IMR-90 (cell line): ENCODE measurements around the gene SH3BP5. TPM values are rescaled to one million over a fixed set of nuclear protein-coding genes. Genes with fewer than 3 reads are reported as not detected.

Experiments used
- ATAC-seq: fragments of 200-7000 bp; cut with Tn5 transposase; 2 replicates; pipeline ENCODE4 v1.9.1; 2020; ENCODE audit warnings: low read depth, mild to moderate bottlenecking, moderate library complexity
- BruUV-seq: library from RNA; stranded (reverse); fragments of 400-500 nt; replicated peaks from 2 replicates; lab custom pipeline; 2021; lab: Mats Ljungman, UMichigan
- CTCF ChIA-PET: fragments of 300-600 bp; formaldehyde crosslinking; extraction: SDS; loops from one replicate; lab custom pipeline; 2021; ENCODE audit warnings: antibody characterized with exemption; lab: Yijun Ruan, JAX
- POLR2A ChIA-PET: fragments of 300-600 bp; sonication (Branson Sonifier 250); formaldehyde crosslinking; loops from one replicate; lab custom pipeline; 2022; ENCODE audit warnings: antibody characterized with exemption; ENCODE audit not compliant: unreplicated experiment; lab: Charles Lee
- DNase-seq: peaks from one replicate; pipeline ENCODE4 v3.0.0; 2013
- H2AFZ ChIP-seq: replicated peaks from 2 replicates; pipeline ENCODE3; 2013; ENCODE audit warnings: low read length, mild to moderate bottlenecking; ENCODE audit not compliant: poor library complexity
- H2AK5ac ChIP-seq: 2 replicates; pipeline ENCODE4 v1.6.1; 2013; ENCODE audit warnings: low read depth, low read length, inconsistent platforms
- H2AK9ac ChIP-seq: replicated peaks from 2 replicates; pipeline ENCODE3; 2013; ENCODE audit warnings: mild to moderate bottlenecking, low read depth, low read length, moderate library complexity; ENCODE audit not compliant: poor library complexity
- H2BK120ac ChIP-seq: 2 replicates; pipeline ENCODE4 v1.6.1; 2013; ENCODE audit warnings: low read depth, low read length, inconsistent platforms
- H2BK15ac ChIP-seq: 3 replicates; pipeline ENCODE4 v1.6.1; 2013; ENCODE audit warnings: low read depth, low read length, inconsistent platforms
- H2BK20ac ChIP-seq: 2 replicates; pipeline ENCODE4 v1.6.1; 2013; ENCODE audit warnings: low read depth, mild to moderate bottlenecking, inconsistent platforms, low read length, moderate library complexity
- H2BK5ac ChIP-seq: 2 replicates; pipeline ENCODE4 v1.6.1; 2013; ENCODE audit warnings: mild to moderate bottlenecking, low read depth, low read length, inconsistent platforms; ENCODE audit not compliant: poor library complexity, severe bottlenecking
- H3K14ac ChIP-seq: replicated peaks from 2 replicates; pipeline ENCODE4 v1.6.1; 2013; ENCODE audit warnings: low read depth, low read length, inconsistent platforms
- H3K18ac ChIP-seq: 2 replicates; pipeline ENCODE4 v1.6.1; 2013; ENCODE audit warnings: low read depth, low read length, control low read depth
- H3K23ac ChIP-seq: 2 replicates; pipeline ENCODE4 v1.6.1; 2013; ENCODE audit warnings: low read depth, low read length, inconsistent platforms
- H3K27ac ChIP-seq: 2 replicates; pipeline ENCODE4 v1.5.1; 2013; ENCODE audit warnings: mild to moderate bottlenecking, control low read depth, low read length; ENCODE audit not compliant: insufficient read depth
- H3K27me3 ChIP-seq: 2 replicates; pipeline ENCODE4 v1.6.1; 2013; ENCODE audit warnings: low read length; ENCODE audit not compliant: control insufficient read depth, insufficient read depth
- H3K36me3 ChIP-seq: 2 replicates; pipeline ENCODE4 v1.6.1; 2013; ENCODE audit warnings: low read length, mixed read lengths; ENCODE audit not compliant: control insufficient read depth, insufficient read depth
- H3K4ac ChIP-seq: 2 replicates; pipeline ENCODE4 v1.6.1; 2013; ENCODE audit warnings: low read depth, low read length, inconsistent platforms
- H3K4me1 ChIP-seq: 2 replicates; pipeline ENCODE4 v1.6.1; 2013; ENCODE audit warnings: low read length, mixed read lengths; ENCODE audit not compliant: control insufficient read depth, insufficient read depth
- H3K4me2 ChIP-seq: 2 replicates; pipeline ENCODE4 v1.6.1; 2013; ENCODE audit warnings: low read depth, mild to moderate bottlenecking, control low read depth, low read length, moderate library complexity
- H3K4me3 ChIP-seq: 2 replicates; pipeline ENCODE4 v1.5.1; 2013; ENCODE audit warnings: low read depth, mild to moderate bottlenecking, control low read depth, low read length, moderate library complexity; ENCODE audit not compliant: insufficient read depth
- H3K56ac ChIP-seq: 2 replicates; pipeline ENCODE4 v1.6.1; 2013; ENCODE audit warnings: low read length, inconsistent platforms; ENCODE audit not compliant: insufficient read depth; ENCODE audit errors: extremely low read depth
- H3K79me1 ChIP-seq, 2 experiments: 2 replicates each; pipeline ENCODE4 v1.6.1; 2013; ENCODE audit warnings: low read length in 2 of 2, inconsistent platforms in 1 of 2, low read depth in 1 of 2
- H3K9ac ChIP-seq: 2 replicates; pipeline ENCODE4 v1.6.1; 2013; ENCODE audit warnings: low read depth, low read length, control low read depth
- H3K9me1 ChIP-seq: 2 replicates; pipeline ENCODE4 v1.6.1; 2013; ENCODE audit warnings: low read length, inconsistent platforms; ENCODE audit not compliant: insufficient read depth
- H3K9me3 ChIP-seq: 2 replicates; pipeline ENCODE4 v1.6.1; 2013; ENCODE audit warnings: low read length; ENCODE audit not compliant: control insufficient read depth, insufficient read depth
- H4K20me1 ChIP-seq: 2 replicates; pipeline ENCODE4 v1.6.1; 2013; ENCODE audit warnings: low read length, inconsistent platforms; ENCODE audit not compliant: insufficient read depth
- H4K5ac ChIP-seq: 2 replicates; pipeline ENCODE4 v1.6.1; 2013; ENCODE audit warnings: mild to moderate bottlenecking, low read depth, low read length, control low read depth
- H4K8ac ChIP-seq, 2 experiments: 2 replicates each; pipeline ENCODE4 v1.6.1; 2013; ENCODE audit warnings: low read depth in 2 of 2, low read length in 2 of 2, control low read depth in 1 of 2, inconsistent platforms in 1 of 2
- H4K91ac ChIP-seq: 2 replicates; pipeline ENCODE4 v1.6.1; 2013; ENCODE audit warnings: low read depth, low read length, inconsistent platforms; ENCODE audit not compliant: insufficient read depth
- CEBPB ChIP-seq: IDR thresholded peaks from 2 replicates; pipeline ENCODE4 v1.6.1; 2012; ENCODE audit warnings: low read depth, low read length, improper control_type of control experiment
- CHD1 ChIP-seq: IDR thresholded peaks from 2 replicates; pipeline ENCODE4 v1.6.1; 2012; ENCODE audit warnings: low read depth, low read length, improper control_type of control experiment
- FOS ChIP-seq: fragments of 150-350 bp; IDR thresholded peaks from 2 replicates; pipeline ENCODE4 v1.6.1; 2016; ENCODE audit warnings: low read depth, low read length
- MAFK ChIP-seq: IDR thresholded peaks from 2 replicates; pipeline ENCODE4 v1.6.1; 2012; ENCODE audit warnings: low read depth, low read length, improper control_type of control experiment
- MAZ ChIP-seq: IDR thresholded peaks from 2 replicates; pipeline ENCODE4 v1.6.1; 2012; ENCODE audit warnings: low read depth, mild to moderate bottlenecking, low read length, improper control_type of control experiment, moderate library complexity, borderline replicate concordance
- MXI1 ChIP-seq: IDR thresholded peaks from 2 replicates; pipeline ENCODE4 v1.6.1; 2012; ENCODE audit warnings: low read depth, mild to moderate bottlenecking, low read length, moderate library complexity, borderline replicate concordance
- NFE2L2 ChIP-seq: fragments of 150-350 bp; IDR thresholded peaks from 2 replicates; pipeline ENCODE4 v1.6.1; 2016; ENCODE audit warnings: low read depth, mild to moderate bottlenecking, low read length
- POLR2A ChIP-seq: IDR thresholded peaks from 2 replicates; pipeline ENCODE4 v1.6.1; 2012; ENCODE audit warnings: mild to moderate bottlenecking, low read depth, low read length
- RCOR1 ChIP-seq: IDR thresholded peaks from 2 replicates; pipeline ENCODE4 v1.6.1; 2012; ENCODE audit warnings: mild to moderate bottlenecking, low read length, improper control_type of control experiment; ENCODE audit not compliant: insufficient replicate concordance
- RFX5 ChIP-seq: IDR thresholded peaks from 2 replicates; pipeline ENCODE4 v1.8.0; 2012; ENCODE audit warnings: low read depth, mild to moderate bottlenecking, low read length, moderate library complexity
- SMC3 ChIP-seq: fragments of 150-350 bp; IDR thresholded peaks from 2 replicates; pipeline ENCODE4 v1.6.1; 2016; ENCODE audit warnings: low read depth, mild to moderate bottlenecking, antibody characterized with exemption, low read length, moderate library complexity
- WGBS, 2 experiments: methylation state at CpG; one replicate each; pipeline versions ENCODE4 v1.1.5 to v1.1.7; 2013; ENCODE audit warnings: missing lambda C conversion rate in 2 of 2; ENCODE audit not compliant: insufficient read length in 1 of 2; ENCODE audit errors: extremely low coverage in 2 of 2; 5-methylcytosine and 5-hydroxymethylcytosine counted together
- dilution Hi-C: fragments of 300-500 bp; cut with HindIII; formaldehyde crosslinking; loops from one replicate; pipeline ENCODE4 v1.14.3; 2018; ENCODE audit warnings: low sequenced_read_pairs; ENCODE audit not compliant: unreplicated experiment
- in situ Hi-C: fragments of 300-500 bp; cut with MboI; formaldehyde crosslinking; loops from 3 replicates; pipeline ENCODE4 v1.14.3; 2019; ENCODE audit warnings: low sequenced_read_pairs, inconsistent platforms, mixed read lengths
- intact Hi-C: fragments of 100-400 bp; cut with micrococcal nuclease; formaldehyde crosslinking; loops from 2 replicates; pipeline ENCODE4 v1.10.0; 2022
- polyA plus RNA-seq, 3 experiments: library from polyadenylated mRNA; depleted of rRNA; stranded (reverse); fragments of >200 nt; gene quantifications; 2 replicates each; pipeline ENCODE4 v1.2.3, GENCODE V29; 2012; ENCODE audit warnings: low replicate concordance in 1 of 3
- total RNA-seq: library from RNA; depleted of rRNA; stranded (reverse); fragments of >200 nt; gene quantifications from 2 replicates; pipeline ENCODE4 v1.2.3, GENCODE V29; 2012
- TF ChIP-seq, protein P1 (sequence below): fragments of 150-350 bp; IDR thresholded peaks from 2 replicates; pipeline ENCODE4 v1.6.1; 2016; ENCODE audit warnings: low read depth, mild to moderate bottlenecking, low read length, moderate library complexity, borderline replicate concordance
- TF ChIP-seq, protein P2 (sequence below): fragments of 150-350 bp; IDR thresholded peaks from 2 replicates; pipeline ENCODE4 v1.6.1; 2017; ENCODE audit warnings: mild to moderate bottlenecking, antibody characterized with exemption, low read length, low read depth
- TF ChIP-seq, protein P3 (sequence below): conservative IDR thresholded peaks from 2 replicates; pipeline ENCODE4 v1.5.1; 2012; ENCODE audit warnings: mild to moderate bottlenecking, low read depth, low read length, improper control_type of control experiment

SH3BP5 gene
- total and polyA plus RNA-seq, 2 of the 4 experiments (the other 2 are of a cell fraction), result 14.0 to 23.5 TPM

- Histone ChIP-seq H4K5ac (no peak overlapping the region), H3K4me1 (peaks cover 3% of the 10 kb centered on the region), H3K4me2 (no peak overlapping the region; the same call in 1 of the 2 replicates), H3K18ac (no peak overlapping the region), H3K14ac (no peak overlapping the region), H2BK5ac (no peak overlapping the region), H4K8ac (no peak overlapping the region), H3K36me3 (no peaks in the 10 kb centered on the region), H3K23ac (no peak overlapping the region), H2BK15ac (no peak overlapping the region), H2AK9ac (no peak overlapping the region), H3K9ac (no peak overlapping the region), H3K4ac (no peak overlapping the region), H2AFZ (no peak overlapping the region), H3K27ac (no peak overlapping the region), H2BK20ac (no peak overlapping the region), H2AK5ac (no peak overlapping the region), H4K91ac (no peak overlapping the region), H3K4me3 (no peak overlapping the region), H3K56ac (no peak overlapping the region), H3K9me3 (no peaks in the 10 kb centered on the region), H3K79me1 (no peaks in the 10 kb centered on the region), H4K20me1 (no peaks in the 10 kb centered on the region), H3K27me3 (peaks cover 3% of the 10 kb centered on the region; the same call in 1 of the 2 replicates), H2BK120ac (no peak overlapping the region), H3K9me1 (no peaks in the 10 kb centered on the region)
- ChIA-PET CTCF (no interaction called here), POLR2A (interaction anchor here (0.6 kb wide), 1 partner anchor 18 kb away, joined by 3 read pairs; no protein-coding TSS in a partner anchor)
- no TSS peak for BruUV-seq
- TF ChIP-seq, protein P1, sequence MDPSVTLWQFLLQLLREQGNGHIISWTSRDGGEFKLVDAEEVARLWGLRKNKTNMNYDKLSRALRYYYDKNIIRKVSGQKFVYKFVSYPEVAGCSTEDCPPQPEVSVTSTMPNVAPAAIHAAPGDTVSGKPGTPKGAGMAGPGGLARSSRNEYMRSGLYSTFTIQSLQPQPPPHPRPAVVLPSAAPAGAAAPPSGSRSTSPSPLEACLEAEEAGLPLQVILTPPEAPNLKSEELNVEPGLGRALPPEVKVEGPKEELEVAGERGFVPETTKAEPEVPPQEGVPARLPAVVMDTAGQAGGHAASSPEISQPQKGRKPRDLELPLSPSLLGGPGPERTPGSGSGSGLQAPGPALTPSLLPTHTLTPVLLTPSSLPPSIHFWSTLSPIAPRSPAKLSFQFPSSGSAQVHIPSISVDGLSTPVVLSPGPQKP, result no peak
- TF ChIP-seq SMC3, result no peak
- TF ChIP-seq MAFK, result no peak
- no peak for TF ChIP-seq CEBPB
- no peak for TF ChIP-seq NFE2L2
- TF ChIP-seq MAZ, result no peak
- no peak for TF ChIP-seq POLR2A
- TF ChIP-seq, protein P2, sequence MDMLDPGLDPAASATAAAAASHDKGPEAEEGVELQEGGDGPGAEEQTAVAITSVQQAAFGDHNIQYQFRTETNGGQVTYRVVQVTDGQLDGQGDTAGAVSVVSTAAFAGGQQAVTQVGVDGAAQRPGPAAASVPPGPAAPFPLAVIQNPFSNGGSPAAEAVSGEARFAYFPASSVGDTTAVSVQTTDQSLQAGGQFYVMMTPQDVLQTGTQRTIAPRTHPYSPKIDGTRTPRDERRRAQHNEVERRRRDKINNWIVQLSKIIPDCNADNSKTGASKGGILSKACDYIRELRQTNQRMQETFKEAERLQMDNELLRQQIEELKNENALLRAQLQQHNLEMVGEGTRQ, result no peak
- TF ChIP-seq RCOR1, result no peak
- no peak for TF ChIP-seq MXI1
- TF ChIP-seq, protein P3, sequence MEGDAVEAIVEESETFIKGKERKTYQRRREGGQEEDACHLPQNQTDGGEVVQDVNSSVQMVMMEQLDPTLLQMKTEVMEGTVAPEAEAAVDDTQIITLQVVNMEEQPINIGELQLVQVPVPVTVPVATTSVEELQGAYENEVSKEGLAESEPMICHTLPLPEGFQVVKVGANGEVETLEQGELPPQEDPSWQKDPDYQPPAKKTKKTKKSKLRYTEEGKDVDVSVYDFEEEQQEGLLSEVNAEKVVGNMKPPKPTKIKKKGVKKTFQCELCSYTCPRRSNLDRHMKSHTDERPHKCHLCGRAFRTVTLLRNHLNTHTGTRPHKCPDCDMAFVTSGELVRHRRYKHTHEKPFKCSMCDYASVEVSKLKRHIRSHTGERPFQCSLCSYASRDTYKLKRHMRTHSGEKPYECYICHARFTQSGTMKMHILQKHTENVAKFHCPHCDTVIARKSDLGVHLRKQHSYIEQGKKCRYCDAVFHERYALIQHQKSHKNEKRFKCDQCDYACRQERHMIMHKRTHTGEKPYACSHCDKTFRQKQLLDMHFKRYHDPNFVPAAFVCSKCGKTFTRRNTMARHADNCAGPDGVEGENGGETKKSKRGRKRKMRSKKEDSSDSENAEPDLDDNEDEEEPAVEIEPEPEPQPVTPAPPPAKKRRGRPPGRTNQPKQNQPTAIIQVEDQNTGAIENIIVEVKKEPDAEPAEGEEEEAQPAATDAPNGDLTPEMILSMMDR, result no peak
- TF ChIP-seq RFX5, result no peak
- TF ChIP-seq CHD1, result no peak
- no peak for TF ChIP-seq FOS
- dilution Hi-C loops, result no loop called here
- DNase-seq, result peak; percentile 77
- in situ Hi-C loops, result no loop called here
- intact Hi-C loops, result no loop called here
- WGBS, 2 experiments, result no CpG with 5 or more reads among the region's 1 CpG
- ATAC-seq, result peak; percentile 22
Measured at GRCh38 chr3:15360788-15361493, 28.6 kb upstream of the SH3BP5 start.
